HEK293 (cell line): Measurements from ENCODE around the gene TDP1.

Experiments used
- CTCF ChIA-PET: fragments of 350-600 bp; formaldehyde crosslinking; extraction: SDS; loops from one replicate; lab custom pipeline; 2021; ENCODE audit warnings: antibody characterized with exemption; lab: Yijun Ruan, JAX
- POLR2A ChIA-PET: fragments of 300-600 bp; formaldehyde crosslinking; extraction: SDS; loops from one replicate; lab custom pipeline; 2020; ENCODE audit warnings: antibody characterized with exemption, inconsistent platforms; lab: Yijun Ruan, JAX
- H3K27ac ChIP-seq: fragments of 200-500 bp; sonication (Bioruptor generic); 2 replicates; pipeline ENCODE4 v1.5.1; 2014; ENCODE audit warnings: low read depth, low read length, control low read depth, inconsistent platforms; ENCODE audit errors: extremely low read depth
- H3K36me3 ChIP-seq, 2 experiments: fragments of 200-500 bp in 1 of 2; sonication (Bioruptor generic) in 1 of 2; 1 replicate in 1 of 2; 2 replicates in 1 of 2; pipeline ENCODE4 v1.5.1; 2014 to 2017; ENCODE audit warnings: inconsistent platforms in 2 of 2, low read length in 2 of 2; ENCODE audit not compliant: control insufficient read depth in 2 of 2, insufficient read depth in 1 of 2
- H3K4me1 ChIP-seq: fragments of 200-500 bp; sonication (Bioruptor generic); 2 replicates; pipeline ENCODE4 v1.5.1; 2014; ENCODE audit warnings: mild to moderate bottlenecking, low read length, inconsistent platforms; ENCODE audit not compliant: control insufficient read depth, insufficient read depth
- H3K4me3 ChIP-seq: 2 replicates; pipeline ENCODE4 v1.5.1; 2011; ENCODE audit warnings: low read depth, mild to moderate bottlenecking, control low read depth, low read length, moderate library complexity
- H3K9me3 ChIP-seq: fragments of 200-500 bp; sonication (Bioruptor generic); 2 replicates; pipeline ENCODE4 v1.5.1; 2014; ENCODE audit warnings: low read depth, low read length, inconsistent platforms; ENCODE audit not compliant: control insufficient read depth, insufficient read depth
- BCL11B ChIP-seq: fragments of 450-650 bp; formaldehyde crosslinking; IDR thresholded peaks from 2 replicates; pipeline ENCODE4 v1.5.1; 2016; ENCODE audit warnings: low read depth, missing biosample characterization, missing genetic modification characterization
- FEZF1 ChIP-seq: fragments of 450-650 bp; formaldehyde crosslinking; IDR thresholded peaks from 2 replicates; pipeline ENCODE4 v1.5.1; 2016; ENCODE audit warnings: missing biosample characterization, missing genetic modification characterization
- GLI2 ChIP-seq: fragments of 450-650 bp; formaldehyde crosslinking; IDR thresholded peaks from 2 replicates; pipeline ENCODE4; 2017; ENCODE audit warnings: missing biosample characterization, missing genetic modification characterization, low read depth, borderline replicate concordance
- GLIS1 ChIP-seq: fragments of 450-650 bp; formaldehyde crosslinking; IDR thresholded peaks from 2 replicates; pipeline ENCODE4 v1.5.1; 2016; ENCODE audit warnings: missing biosample characterization, missing genetic modification characterization
- GLIS2 ChIP-seq: fragments of 450-650 bp; formaldehyde crosslinking; IDR thresholded peaks from 2 replicates; pipeline ENCODE4 v1.5.1; 2016; ENCODE audit warnings: missing biosample characterization, missing genetic modification characterization
- HIC1 ChIP-seq: fragments of 450-650 bp; formaldehyde crosslinking; IDR thresholded peaks from 2 replicates; pipeline ENCODE4 v1.5.1; 2016; ENCODE audit warnings: missing biosample characterization, missing genetic modification characterization
- INSM2 ChIP-seq: fragments of 450-650 bp; formaldehyde crosslinking; IDR thresholded peaks from 2 replicates; pipeline ENCODE4 v1.5.1; 2016; ENCODE audit warnings: missing biosample characterization, missing genetic modification characterization
- KLF17 ChIP-seq: fragments of 450-650 bp; formaldehyde crosslinking; IDR thresholded peaks from 2 replicates; pipeline ENCODE4 v1.5.1; 2016; ENCODE audit warnings: missing biosample characterization, missing genetic modification characterization
- SCRT1 ChIP-seq: fragments of 450-650 bp; formaldehyde crosslinking; IDR thresholded peaks from 2 replicates; pipeline ENCODE4 v1.5.1; 2016; ENCODE audit warnings: missing biosample characterization, missing genetic modification characterization, borderline replicate concordance
- SETDB1 ChIP-seq: IDR thresholded peaks from one replicate; pipeline ENCODE4 v1.6.1; 2017; ENCODE audit warnings: mild to moderate bottlenecking, low read length, moderate library complexity, mixed read lengths; ENCODE audit not compliant: insufficient read length
- ZBTB10 ChIP-seq: fragments of 450-650 bp; formaldehyde crosslinking; IDR thresholded peaks from 2 replicates; pipeline ENCODE4 v1.5.1; 2016; ENCODE audit warnings: missing biosample characterization, missing genetic modification characterization
- ZBTB48 ChIP-seq: fragments of 450-650 bp; formaldehyde crosslinking; IDR thresholded peaks from 2 replicates; pipeline ENCODE4 v1.5.1; 2016; ENCODE audit warnings: missing biosample characterization, missing genetic modification characterization
- ZBTB8A ChIP-seq: fragments of 450-650 bp; formaldehyde crosslinking; IDR thresholded peaks from 2 replicates; pipeline ENCODE4 v1.5.1; 2016; ENCODE audit warnings: missing biosample characterization, missing genetic modification characterization
- ZFP69B ChIP-seq: fragments of 450-650 bp; formaldehyde crosslinking; IDR thresholded peaks from 2 replicates; pipeline ENCODE4 v1.5.1; 2016; ENCODE audit warnings: missing biosample characterization, missing genetic modification characterization
- ZIC2 ChIP-seq: fragments of 450-650 bp; formaldehyde crosslinking; IDR thresholded peaks from 2 replicates; pipeline ENCODE4 v1.5.1; 2016; ENCODE audit warnings: missing biosample characterization, missing genetic modification characterization
- ZNF24 ChIP-seq: fragments of 450-650 bp; formaldehyde crosslinking; IDR thresholded peaks from 2 replicates; pipeline ENCODE4 v1.5.1; 2016; ENCODE audit warnings: missing biosample characterization, missing genetic modification characterization
- ZNF26 ChIP-seq: fragments of 450-650 bp; formaldehyde crosslinking; IDR thresholded peaks from 2 replicates; pipeline ENCODE4 v1.5.1; 2016; ENCODE audit warnings: missing biosample characterization, missing genetic modification characterization
- ZNF292 ChIP-seq: fragments of 450-650 bp; formaldehyde crosslinking; IDR thresholded peaks from 2 replicates; pipeline ENCODE4 v1.5.1; 2016; ENCODE audit warnings: low read depth, missing biosample characterization, missing genetic modification characterization, borderline replicate concordance
- ZNF416 ChIP-seq: fragments of 450-650 bp; formaldehyde crosslinking; IDR thresholded peaks from 2 replicates; pipeline ENCODE4 v1.5.1; 2016; ENCODE audit warnings: missing biosample characterization, missing genetic modification characterization
- ZNF513 ChIP-seq: fragments of 450-650 bp; IDR thresholded peaks from 2 replicates; pipeline ENCODE4 v1.5.1; 2018; ENCODE audit warnings: missing biosample characterization, missing genetic modification characterization
- ZNF521 ChIP-seq: fragments of 450-650 bp; formaldehyde crosslinking; IDR thresholded peaks from 2 replicates; pipeline ENCODE4 v1.5.1; 2017; ENCODE audit warnings: missing biosample characterization, mild to moderate bottlenecking, missing genetic modification characterization
- ZNF585B ChIP-seq: fragments of 450-650 bp; formaldehyde crosslinking; IDR thresholded peaks from 2 replicates; pipeline ENCODE4 v1.5.1; 2016; ENCODE audit warnings: missing biosample characterization, missing genetic modification characterization
- ZNF596 ChIP-seq: fragments of 450-650 bp; IDR thresholded peaks from 2 replicates; pipeline ENCODE4 v1.5.0; 2018; ENCODE audit warnings: missing biosample characterization, mild to moderate bottlenecking, missing genetic modification characterization, moderate library complexity
- ZNF624 ChIP-seq: fragments of 450-650 bp; formaldehyde crosslinking; IDR thresholded peaks from 2 replicates; pipeline ENCODE4 v1.5.1; 2017; ENCODE audit warnings: missing biosample characterization, missing genetic modification characterization
- ZNF660 ChIP-seq: fragments of 450-650 bp; IDR thresholded peaks from 2 replicates; pipeline ENCODE4 v1.5.1; 2018; ENCODE audit warnings: missing biosample characterization, mild to moderate bottlenecking, missing genetic modification characterization
- ZSCAN23 ChIP-seq: fragments of 450-650 bp; formaldehyde crosslinking; IDR thresholded peaks from 2 replicates; pipeline ENCODE4 v1.5.1; 2016; ENCODE audit warnings: missing biosample characterization, missing genetic modification characterization
- ZSCAN30 ChIP-seq: fragments of 450-650 bp; IDR thresholded peaks from 2 replicates; pipeline ENCODE4 v1.5.1; 2018; ENCODE audit warnings: missing biosample characterization, mild to moderate bottlenecking, missing genetic modification characterization, moderate library complexity

Gene TDP1

GRCh38 chr14:90061685-90062126 is 106.0 kb downstream of the TDP1 start, which contains the start of gene KCNK13 (continued):
- no peak for TF ChIP-seq HIC1 (tag by site-specific recombination)
- no peak for TF ChIP-seq ZFP69B (tag by site-specific recombination)
- TF ChIP-seq SCRT1 (tag by site-specific recombination), result no peak
- TF ChIP-seq ZIC2 (tag by site-specific recombination), result peak; percentile 31; the same call in 1 of the 2 replicates
- no peak for TF ChIP-seq ZNF292 (tag by site-specific recombination)
- no peak for TF ChIP-seq ZNF521 (tag by site-specific recombination)
- no peak for TF ChIP-seq GLIS1 (tag by site-specific recombination)
- no peak for TF ChIP-seq ZNF26 (tag by site-specific recombination)
- no peak for TF ChIP-seq BCL11B
- no peak for TF ChIP-seq SETDB1
- no peak for TF ChIP-seq ZNF585B
- TF ChIP-seq ZSCAN23 (tag by site-specific recombination), result no peak
- no peak for TF ChIP-seq ZNF624 (tag by site-specific recombination)
- no peak for TF ChIP-seq ZNF596
- no peak for TF ChIP-seq ZBTB48 (tag by site-specific recombination)
- peak; percentile 45 for TF ChIP-seq ZBTB8A
- no peak for TF ChIP-seq ZNF416
- TF ChIP-seq ZSCAN30, result 0 out of 2 replicates have a peak, but pooled peaks have one; percentile 18

GRCh38 chr14:90062127-90062794 is 106.5 kb downstream of the TDP1 start:
- CTCF ChIA-PET, result interaction anchor here (0.8 to 1.4 kb wide), 2 partner anchors 10 to 170 kb away, joined by 3 read pairs; no protein-coding TSS in a partner anchor
- Histone ChIP-seq H3K27ac (no peak overlapping the region), H3K4me3 (peak overlapping the region; percentile 6), H3K36me3 (no peaks in the 10 kb centered on the region), H3K9me3 (no peaks in the 10 kb centered on the region), H3K4me1 (no peaks in the 10 kb centered on the region; the same call in 1 of the 2 replicates)
- POLR2A ChIA-PET, result interaction anchor here (0.7 to 2.0 kb wide), 3 partner anchors 51 to 106 kb away, joined by 3 to 6 read pairs (median 4); partner anchors contain the start of gene TDP1
- TF ChIP-seq ZNF513 (tag by site-specific recombination) (no peak), GLI2 (tag by site-specific recombination) (no peak), ZBTB10 (tag by site-specific recombination) (no peak), GLIS2 (tag by site-specific recombination) (no peak), KLF17 (tag by site-specific recombination) (no peak), ZNF292 (tag by site-specific recombination) (no peak), ZNF660 (tag by site-specific recombination) (no peak), ZIC2 (tag by site-specific recombination) (peak; percentile 74), FEZF1 (tag by site-specific recombination) (no peak), ZBTB8A (no peak), ZNF24 (tag by site-specific recombination) (no peak), INSM2 (no peak)
